IPS-18c (cell line): ENCODE data around the gene TMEM204.

Source experiments
- H3K4me3 ChIP-seq: 2 replicates; pipeline ENCODE4 v1.7.0; 2013; ENCODE audit warnings: low read depth, mild to moderate bottlenecking, low read length, moderate library complexity; ENCODE audit not compliant: insufficient read depth
- H3K9me3 ChIP-seq: one replicate; pipeline ENCODE4 v1.6.1; 2013; ENCODE audit warnings: mild to moderate bottlenecking, low read length, moderate library complexity; ENCODE audit not compliant: control insufficient read depth, insufficient read depth

The TMEM204 gene

GRCh38 chr16:1510272-1510671, 23.2 kb upstream of the TMEM204 start:
- Histone ChIP-seq H3K9me3 (no peaks in the 10 kb centered on the region), H3K4me3 (no peak overlapping the region)

GRCh38 chr16:1510941-1511351, 22.5 kb upstream of the TMEM204 start:
- H3K9me3 ChIP-seq = no peaks in the 10 kb centered on the region
- H3K4me3 ChIP-seq = no peak overlapping the region

- Histone ChIP-seq H3K9me3 (no peaks in the 10 kb centered on the region), H3K4me3 (no peak overlapping the region)
Measured at GRCh38 chr16:1511662-1512569, 21.6 kb upstream of the TMEM204 start.

- Histone ChIP-seq H3K9me3 (no peaks in the 10 kb centered on the region), H3K4me3 (no peak overlapping the region)
Measured at GRCh38 chr16:1512774-1513173, 20.7 kb upstream of the TMEM204 start.

- Histone ChIP-seq H3K9me3 (no peaks in the 10 kb centered on the region), H3K4me3 (no peak overlapping the region)
Measured at GRCh38 chr16:1514507-1514906, 19.0 kb upstream of the TMEM204 start.

GRCh38 chr16:1518626-1519135, 14.8 kb upstream of the TMEM204 start:
- no peak overlapping the region for H3K4me3 ChIP-seq
- no peaks in the 10 kb centered on the region for H3K9me3 ChIP-seq

- H3K4me3 ChIP-seq = no peak overlapping the region
- H3K9me3 ChIP-seq = no peaks in the 10 kb centered on the region
Measured at GRCh38 chr16:1519831-1520230, 13.6 kb upstream of the TMEM204 start.

GRCh38 chr16:1520461-1520860, 13.0 kb upstream of the TMEM204 start:
- H3K4me3 ChIP-seq = no peak overlapping the region
- no peaks in the 10 kb centered on the region for H3K9me3 ChIP-seq

GRCh38 chr16:1523581-1524245, 9.8 kb upstream of the TMEM204 start:
- Histone ChIP-seq H3K4me3 (no peak overlapping the region), H3K9me3 (no peaks in the 10 kb centered on the region)

GRCh38 chr16:1524366-1524765, 9.1 kb upstream of the TMEM204 start:
- H3K4me3 ChIP-seq = no peak overlapping the region

GRCh38 chr16:1525871-1526607, 7.4 kb upstream of the TMEM204 start:
- H3K9me3 ChIP-seq = no peaks in the 10 kb centered on the region
- H3K4me3 ChIP-seq = no peak overlapping the region

More at GRCh38 chr16:1524366-1524765, 9.1 kb upstream of the TMEM204 start:
- no peaks in the 10 kb centered on the region for H3K9me3 ChIP-seq

- H3K9me3 ChIP-seq = no peaks in the 10 kb centered on the region
- H3K4me3 ChIP-seq = no peak overlapping the region
Measured at GRCh38 chr16:1526608-1527555, 6.6 kb upstream of the TMEM204 start.

- no peak overlapping the region for H3K4me3 ChIP-seq
- no peaks in the 10 kb centered on the region for H3K9me3 ChIP-seq
Measured at GRCh38 chr16:1527836-1528811, 5.3 kb upstream of the TMEM204 start.

GRCh38 chr16:1528921-1529537, 4.4 kb upstream of the TMEM204 start:
- H3K9me3 ChIP-seq = no peaks in the 10 kb centered on the region
- no peak overlapping the region for H3K4me3 ChIP-seq

GRCh38 chr16:1530349-1530882, 3.0 kb upstream of the TMEM204 start:
- Histone ChIP-seq H3K4me3 (no peak overlapping the region), H3K9me3 (no peaks in the 10 kb centered on the region)
